OCI-LY3 (cell line): Measurements from ENCODE around the gene WNT6.

Source experiments
- EZH2phosphoT487 ChIP-seq: fragments of 200-600 bp; shearing (Covaris generic); IDR thresholded peaks from 2 replicates; pipeline ENCODE4 v1.6.1; 2018; ENCODE audit warnings: antibody characterized with exemption, mixed run types, low read depth
- TF ChIP-seq, protein P1 (sequence below): fragments of 200-600, 300-600 bp; sonication (generic); IDR thresholded peaks from 2 replicates; pipeline ENCODE4 v1.5.1; 2014; ENCODE audit warnings: antibody characterized with exemption, low read length, low read depth

- TF ChIP-seq, protein P1, sequence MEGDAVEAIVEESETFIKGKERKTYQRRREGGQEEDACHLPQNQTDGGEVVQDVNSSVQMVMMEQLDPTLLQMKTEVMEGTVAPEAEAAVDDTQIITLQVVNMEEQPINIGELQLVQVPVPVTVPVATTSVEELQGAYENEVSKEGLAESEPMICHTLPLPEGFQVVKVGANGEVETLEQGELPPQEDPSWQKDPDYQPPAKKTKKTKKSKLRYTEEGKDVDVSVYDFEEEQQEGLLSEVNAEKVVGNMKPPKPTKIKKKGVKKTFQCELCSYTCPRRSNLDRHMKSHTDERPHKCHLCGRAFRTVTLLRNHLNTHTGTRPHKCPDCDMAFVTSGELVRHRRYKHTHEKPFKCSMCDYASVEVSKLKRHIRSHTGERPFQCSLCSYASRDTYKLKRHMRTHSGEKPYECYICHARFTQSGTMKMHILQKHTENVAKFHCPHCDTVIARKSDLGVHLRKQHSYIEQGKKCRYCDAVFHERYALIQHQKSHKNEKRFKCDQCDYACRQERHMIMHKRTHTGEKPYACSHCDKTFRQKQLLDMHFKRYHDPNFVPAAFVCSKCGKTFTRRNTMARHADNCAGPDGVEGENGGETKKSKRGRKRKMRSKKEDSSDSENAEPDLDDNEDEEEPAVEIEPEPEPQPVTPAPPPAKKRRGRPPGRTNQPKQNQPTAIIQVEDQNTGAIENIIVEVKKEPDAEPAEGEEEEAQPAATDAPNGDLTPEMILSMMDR: no peak
- no peak for TF ChIP-seq EZH2phosphoT487
Measured at GRCh38 chr2:218904176-218904575, 44.6 kb downstream of the WNT6 start.
